HG03175 (cell line): ENCODE measurements around the gene PPP2R3A.
"Not testable (repeated sequence)": the region's sequence is repeated elsewhere in the genome, so short reads cannot be mapped to it uniquely, and the experiment has no call there.

Experiments
- ATAC-seq: cut with Tn5 transposase; IDR thresholded peaks from one replicate; pipeline ENCODE4 v1.9.1; 2021; ENCODE audit warnings: mild to moderate bottlenecking, moderate library complexity; ENCODE audit not compliant: unreplicated experiment

PPP2R3A gene

GRCh38 chr3:136078421-136079364, 113.2 kb downstream of the PPP2R3A start:
- no peak for ATAC-seq

DNA sequence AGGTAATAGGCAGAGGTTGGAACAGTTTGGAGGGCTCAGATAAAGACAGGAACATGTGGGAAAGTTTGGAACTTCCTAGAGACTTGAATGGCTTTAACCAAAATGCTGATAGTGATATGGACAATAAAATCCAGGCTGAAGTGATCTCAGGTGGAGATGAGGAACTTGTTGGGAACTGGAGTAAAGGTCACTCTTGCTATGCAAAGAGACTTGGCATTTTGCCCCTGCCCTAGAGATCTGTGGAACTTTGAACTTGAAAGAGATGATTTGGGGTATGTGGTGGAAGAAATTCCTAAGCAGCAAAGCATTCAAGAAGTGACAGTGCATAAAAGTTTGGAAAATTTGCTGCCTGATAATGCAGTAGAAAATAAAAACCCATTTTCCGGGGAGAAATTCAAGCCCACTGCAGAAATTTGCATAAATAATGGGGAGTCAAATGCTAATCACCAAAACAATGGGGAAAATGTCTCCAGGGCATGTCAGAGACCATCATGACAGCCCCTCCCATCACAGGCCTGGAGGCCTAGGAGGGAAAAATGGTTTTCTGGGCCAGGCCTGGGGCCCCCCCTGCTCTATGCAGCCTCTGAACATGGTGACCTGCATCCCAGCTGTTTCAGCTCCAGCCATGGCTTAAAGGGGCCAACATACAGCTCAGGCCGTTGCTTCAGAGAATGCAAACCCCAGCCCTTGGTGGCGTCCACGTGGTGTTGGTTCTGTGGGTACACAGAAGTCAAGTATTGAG, 118.3 kb downstream of the PPP2R3A start:
- not testable (repeated sequence) for ATAC-seq

DNA sequence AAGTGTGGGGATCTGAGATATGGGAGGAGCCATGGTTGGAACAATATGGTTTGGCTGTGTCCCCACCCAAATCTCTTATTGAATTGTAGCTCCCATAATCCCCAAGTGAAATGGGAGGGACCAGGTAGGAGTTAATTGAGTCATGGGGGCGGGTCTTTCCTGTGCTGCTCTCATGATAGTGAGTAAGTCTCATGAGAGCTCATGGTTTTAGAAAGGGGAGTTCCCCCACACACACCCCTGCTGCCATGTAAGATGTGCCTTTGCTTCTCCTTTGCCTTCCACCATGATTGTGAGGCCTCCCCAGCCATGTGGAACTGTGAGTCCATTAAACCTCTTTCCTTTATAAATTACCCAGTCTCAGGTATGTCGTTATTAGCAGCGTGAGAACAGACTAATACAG, 119.5 kb downstream of the PPP2R3A start:
- ATAC-seq, result not testable (repeated sequence)

GRCh38 chr3:136093771-136094170, 128.2 kb downstream of the PPP2R3A start:
- ATAC-seq, result no peak

- ATAC-seq, result no peak
Measured at GRCh38 chr3:136105044-136105443, 139.5 kb downstream of the PPP2R3A start.

DNA sequence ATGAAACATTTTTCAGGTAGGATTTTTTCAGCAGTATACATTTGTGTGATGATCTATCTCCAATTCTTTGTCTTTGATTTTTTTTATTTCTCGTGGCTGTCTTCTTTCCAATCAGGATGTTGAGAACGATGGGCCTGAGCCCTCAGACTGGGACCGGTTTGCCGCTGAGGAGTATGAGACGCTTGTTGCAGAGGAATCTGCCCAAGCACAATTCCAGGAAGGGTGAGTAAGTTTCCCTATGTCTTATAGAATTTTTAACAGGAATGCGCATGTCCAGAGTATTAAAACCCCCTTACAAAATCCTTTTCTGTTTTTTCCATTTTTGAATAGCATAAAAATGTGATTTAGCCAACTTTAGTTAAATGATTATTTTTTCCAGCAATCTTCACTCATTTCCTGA, 140.6 kb downstream of the PPP2R3A start:
- ATAC-seq, result no peak

DNA sequence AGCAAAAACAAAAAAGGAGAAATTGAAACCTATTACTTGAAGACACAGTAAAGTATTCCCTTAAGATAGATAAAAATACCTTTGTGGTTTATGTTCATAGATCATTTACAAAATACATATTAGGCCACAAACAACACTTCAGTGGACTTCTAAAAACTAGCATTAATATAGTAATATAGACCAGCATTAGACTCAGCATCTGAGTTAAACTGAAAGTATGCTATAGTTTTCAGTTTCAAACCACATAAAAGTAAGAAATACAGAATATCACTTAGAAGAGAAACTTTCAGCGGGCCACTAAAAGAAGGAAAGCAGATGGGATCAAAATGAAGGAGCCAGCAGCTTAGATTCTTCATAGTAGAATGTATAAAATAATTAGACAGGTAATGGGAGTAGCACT, 144.0 kb downstream of the PPP2R3A start:
- ATAC-seq, result peak; percentile 98

DNA sequence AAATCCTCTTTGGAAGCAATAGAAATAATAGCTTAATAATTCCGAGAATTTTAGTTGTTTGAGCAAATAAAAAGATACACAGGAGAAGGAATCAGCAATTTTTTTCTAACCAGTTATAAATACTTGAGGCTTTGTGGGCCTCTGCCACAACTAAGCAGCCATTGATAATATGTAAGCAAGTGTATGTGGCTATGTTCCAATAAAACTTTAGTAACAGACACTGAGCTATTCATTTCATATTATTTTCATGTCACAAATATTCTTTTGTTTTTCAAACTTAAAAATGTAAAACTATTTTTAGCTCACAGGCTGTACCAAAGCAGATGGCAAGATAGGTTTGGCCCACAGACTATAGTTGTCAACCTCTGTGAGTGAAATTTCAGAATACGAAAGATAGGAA, 145.0 kb downstream of the PPP2R3A start:
- no peak for ATAC-seq

DNA sequence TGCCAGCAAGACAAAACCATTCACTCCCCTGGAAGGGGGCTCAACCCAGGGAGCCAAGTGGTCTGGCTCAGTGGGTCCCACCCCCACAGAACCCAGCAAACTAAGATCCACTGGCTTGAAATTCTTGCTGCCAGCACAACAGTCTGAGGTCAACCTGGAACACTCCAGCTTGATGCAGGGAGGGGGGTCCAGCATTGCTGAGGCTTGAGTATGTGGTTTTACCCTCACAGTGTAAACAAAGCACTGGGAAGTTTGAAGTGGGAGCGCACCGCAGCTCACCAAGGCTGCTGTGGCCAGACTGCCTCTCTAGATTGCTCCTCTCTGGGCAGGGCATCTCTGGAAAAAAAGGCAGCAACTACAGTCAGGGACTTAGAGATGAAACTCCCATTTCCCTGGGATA, 148.9 kb downstream of the PPP2R3A start:
- no peak for ATAC-seq

DNA sequence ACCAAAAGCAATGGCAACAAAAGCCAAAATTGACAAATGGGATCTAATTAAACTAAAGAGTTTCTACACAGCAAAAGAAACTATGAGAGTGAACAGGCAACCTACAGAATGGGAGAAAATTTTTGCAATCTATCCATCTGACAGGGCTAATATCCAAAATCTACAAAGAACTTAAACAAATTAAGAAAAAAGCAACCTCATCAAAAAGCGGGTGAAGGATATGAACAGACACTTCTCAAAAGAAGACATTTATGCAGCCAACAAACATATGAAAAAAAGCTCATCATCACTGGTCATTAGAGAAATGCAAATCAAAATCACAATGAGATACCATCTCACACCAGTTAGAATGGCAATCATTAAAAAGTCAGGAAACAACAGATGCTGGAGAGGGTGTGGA, 153.8 kb downstream of the PPP2R3A start:
- not testable (repeated sequence) for ATAC-seq

GRCh38 chr3:136119783-136120182, 154.3 kb downstream of the PPP2R3A start:
- ATAC-seq, result not testable (repeated sequence)

GRCh38 chr3:136120373-136121348, 155.1 kb downstream of the PPP2R3A start:
- ATAC-seq, result no peak

DNA sequence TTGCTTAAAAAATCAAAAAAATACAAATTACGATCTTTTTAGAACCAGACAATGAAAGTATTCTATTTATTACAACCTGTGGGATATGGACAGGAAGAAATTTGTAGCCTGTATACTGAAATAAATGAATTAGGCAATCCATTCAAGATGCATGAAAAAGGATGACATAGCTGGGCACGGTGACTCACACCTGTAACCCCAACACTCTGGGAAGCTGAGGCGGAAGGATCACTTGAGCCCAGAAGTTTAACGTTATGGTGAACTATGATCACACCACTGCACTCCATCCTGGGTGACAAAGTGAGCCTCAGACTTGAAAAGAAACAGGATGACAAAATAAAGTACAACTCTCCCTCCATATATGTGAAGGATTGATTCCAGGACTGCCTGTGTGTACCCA, 156.5 kb downstream of the PPP2R3A start:
- ATAC-seq, result no peak

DNA sequence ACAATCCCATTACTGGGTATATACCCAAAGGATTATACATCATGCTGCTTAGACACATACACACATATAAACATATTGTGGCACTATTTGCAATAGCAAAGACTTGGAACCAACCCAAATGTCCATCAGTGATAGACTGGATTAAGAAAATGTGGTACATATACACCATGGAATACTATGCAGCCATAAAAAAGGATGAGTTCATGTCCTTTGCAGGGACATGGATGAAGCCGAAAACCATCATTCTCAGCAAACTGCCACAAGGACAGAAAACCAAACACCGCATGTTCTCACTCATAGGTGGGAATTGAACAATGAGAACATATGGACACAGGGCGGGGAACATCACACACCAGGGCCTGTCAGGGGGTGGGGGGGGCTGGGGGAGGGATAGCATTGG, 166.1 kb downstream of the PPP2R3A start:
- not testable (repeated sequence) for ATAC-seq

GRCh38 chr3:136134091-136134490, 168.6 kb downstream of the PPP2R3A start:
- ATAC-seq, result no peak

DNA sequence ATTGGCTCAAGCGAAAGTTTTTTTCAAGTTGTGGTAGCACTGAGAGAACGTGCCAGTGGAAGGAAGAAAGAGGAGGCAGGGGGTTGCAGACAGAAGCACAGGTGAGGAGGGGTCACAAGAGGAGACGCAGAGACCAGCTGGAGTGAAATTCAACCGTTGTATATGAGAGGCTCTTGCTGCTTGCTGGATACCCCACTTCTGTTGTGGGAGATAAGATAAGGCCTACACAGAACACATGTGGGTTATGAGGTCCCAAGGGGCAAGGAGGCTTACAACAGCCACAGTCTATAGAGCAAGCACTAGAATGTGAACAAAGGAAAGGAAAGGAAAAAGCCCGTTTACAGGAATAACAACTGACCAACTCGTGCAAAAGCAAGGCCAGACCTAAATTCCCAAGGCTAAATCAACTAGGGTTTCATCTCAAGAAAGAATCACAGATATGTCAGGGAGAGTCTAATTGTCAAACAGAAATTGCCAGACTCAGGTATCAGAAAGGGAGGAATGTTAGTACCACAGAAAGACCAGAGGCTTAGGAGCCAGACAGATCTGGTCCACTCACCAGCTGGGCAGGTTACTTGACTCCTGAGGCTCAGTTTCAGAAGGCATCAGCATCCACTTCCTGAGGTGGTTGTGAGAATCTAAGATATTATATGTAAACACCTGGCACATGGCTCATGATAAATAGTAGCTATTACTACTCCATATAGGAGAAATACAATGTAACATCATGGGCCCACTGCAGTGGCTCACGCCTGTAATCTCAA, 169.7 kb downstream of the PPP2R3A start:
- ATAC-seq, result no peak

DNA sequence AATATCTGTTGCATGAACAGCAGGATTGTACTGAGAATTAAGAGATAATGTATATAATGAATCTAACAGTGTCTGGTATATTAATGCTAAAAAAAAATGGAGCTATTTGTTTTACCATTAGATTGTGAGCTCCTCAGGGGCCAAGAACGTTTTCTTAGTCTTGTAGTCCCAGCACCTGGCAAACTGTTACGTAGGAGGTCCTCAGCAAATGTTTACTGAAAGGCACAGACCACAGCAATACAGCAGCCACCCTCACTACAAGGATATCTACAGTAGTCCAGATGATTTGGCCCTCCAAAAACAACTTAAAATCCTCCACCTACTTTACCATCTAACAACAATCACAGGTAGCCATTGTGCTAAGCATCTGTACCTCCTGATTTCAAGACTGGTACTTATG, 170.9 kb downstream of the PPP2R3A start:
- ATAC-seq, result no peak

DNA sequence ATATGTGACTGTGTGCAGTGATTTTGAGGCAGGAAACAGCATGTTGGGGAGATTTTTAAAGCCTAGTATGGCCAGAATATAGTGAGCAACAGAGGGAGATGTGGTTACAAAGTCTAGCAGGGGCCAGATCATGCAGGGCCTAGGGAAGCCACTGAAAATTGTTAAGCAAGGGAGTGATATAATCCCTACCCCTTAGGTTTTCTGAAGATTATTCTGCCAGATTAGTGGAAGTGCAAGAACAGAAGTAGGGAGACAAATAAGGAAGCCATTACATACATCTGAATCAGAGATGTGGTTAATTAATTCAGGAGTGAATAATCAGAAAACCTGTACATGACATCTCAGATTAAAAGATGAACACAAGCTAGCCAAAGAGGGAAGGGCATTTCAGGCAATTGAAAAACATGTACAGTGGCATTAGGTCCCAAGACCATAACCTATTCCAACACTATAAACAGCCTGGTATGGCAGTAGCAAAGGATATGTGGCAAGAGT, 175.8 kb downstream of the PPP2R3A start:
- ATAC-seq, result no peak

DNA sequence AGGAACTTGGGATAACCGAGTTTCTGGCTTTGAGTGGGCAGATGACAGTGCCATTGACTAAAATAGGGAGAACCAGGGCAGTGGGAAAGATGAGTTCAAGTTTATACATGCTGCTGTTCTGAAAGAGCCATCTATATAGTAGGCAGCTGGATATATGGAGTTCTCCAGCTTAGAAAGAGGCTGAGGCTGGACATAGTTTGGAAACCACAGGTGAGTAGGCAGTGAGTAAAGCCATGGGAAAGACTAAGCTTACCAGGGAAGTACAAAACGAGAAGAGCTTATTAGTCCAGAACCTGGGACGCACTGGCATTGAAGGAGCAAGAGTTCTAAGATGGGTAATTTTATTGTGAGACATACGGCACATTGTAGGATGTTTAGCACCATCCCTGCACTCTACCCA, 176.4 kb downstream of the PPP2R3A start:
- no peak for ATAC-seq

DNA sequence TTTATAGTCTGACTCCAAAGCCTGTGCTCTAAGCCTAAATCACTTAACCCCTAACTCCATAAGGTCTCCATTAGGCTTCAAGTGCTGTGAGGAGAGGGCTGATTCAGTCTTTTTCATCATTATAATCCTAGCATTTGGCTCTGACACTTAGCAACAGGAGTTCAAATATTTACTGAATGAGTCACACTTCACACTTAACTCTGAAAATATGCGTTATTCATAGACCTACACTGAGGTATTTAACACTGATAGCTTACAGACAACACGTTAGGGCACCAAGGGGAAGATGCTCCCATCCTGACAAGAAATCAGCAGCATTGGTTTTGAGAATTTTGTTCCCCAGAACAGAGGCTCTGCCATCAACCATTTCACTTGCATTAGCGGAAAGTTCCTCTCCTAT, 177.1 kb downstream of the PPP2R3A start:
- no peak for ATAC-seq
